GM12801 (cell line): ENCODE data around the gene ZBTB43.

ENCODE experiments used
- TF ChIP-seq, protein P1 (sequence below): IDR thresholded peaks from one replicate; pipeline ENCODE4 v1.5.1; 2011; ENCODE audit warnings: control low read depth; ENCODE audit not compliant: insufficient read length; ENCODE audit errors: extremely low read depth

Gene ZBTB43

DNA sequence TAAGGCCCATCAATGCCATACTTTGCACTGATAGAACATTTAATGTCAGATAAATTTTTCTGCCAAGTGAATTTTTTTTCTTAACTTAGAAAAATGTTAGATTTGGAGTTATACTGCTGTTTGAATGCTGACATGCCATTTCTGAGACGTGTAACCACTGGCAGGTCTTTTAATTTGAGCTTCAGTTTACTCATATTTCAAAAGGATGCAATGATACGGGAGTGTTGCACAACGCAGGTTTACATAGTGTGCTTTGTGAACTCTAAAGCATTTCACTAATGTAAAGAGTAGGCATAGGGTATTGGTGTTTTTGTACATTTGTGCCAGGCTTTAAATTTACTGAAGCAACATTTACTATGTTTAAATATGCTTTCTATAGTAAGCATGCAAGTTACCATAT, 4.2 kb downstream of the ZBTB43 start:
- TF ChIP-seq, protein P1, sequence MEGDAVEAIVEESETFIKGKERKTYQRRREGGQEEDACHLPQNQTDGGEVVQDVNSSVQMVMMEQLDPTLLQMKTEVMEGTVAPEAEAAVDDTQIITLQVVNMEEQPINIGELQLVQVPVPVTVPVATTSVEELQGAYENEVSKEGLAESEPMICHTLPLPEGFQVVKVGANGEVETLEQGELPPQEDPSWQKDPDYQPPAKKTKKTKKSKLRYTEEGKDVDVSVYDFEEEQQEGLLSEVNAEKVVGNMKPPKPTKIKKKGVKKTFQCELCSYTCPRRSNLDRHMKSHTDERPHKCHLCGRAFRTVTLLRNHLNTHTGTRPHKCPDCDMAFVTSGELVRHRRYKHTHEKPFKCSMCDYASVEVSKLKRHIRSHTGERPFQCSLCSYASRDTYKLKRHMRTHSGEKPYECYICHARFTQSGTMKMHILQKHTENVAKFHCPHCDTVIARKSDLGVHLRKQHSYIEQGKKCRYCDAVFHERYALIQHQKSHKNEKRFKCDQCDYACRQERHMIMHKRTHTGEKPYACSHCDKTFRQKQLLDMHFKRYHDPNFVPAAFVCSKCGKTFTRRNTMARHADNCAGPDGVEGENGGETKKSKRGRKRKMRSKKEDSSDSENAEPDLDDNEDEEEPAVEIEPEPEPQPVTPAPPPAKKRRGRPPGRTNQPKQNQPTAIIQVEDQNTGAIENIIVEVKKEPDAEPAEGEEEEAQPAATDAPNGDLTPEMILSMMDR = no peak

DNA sequence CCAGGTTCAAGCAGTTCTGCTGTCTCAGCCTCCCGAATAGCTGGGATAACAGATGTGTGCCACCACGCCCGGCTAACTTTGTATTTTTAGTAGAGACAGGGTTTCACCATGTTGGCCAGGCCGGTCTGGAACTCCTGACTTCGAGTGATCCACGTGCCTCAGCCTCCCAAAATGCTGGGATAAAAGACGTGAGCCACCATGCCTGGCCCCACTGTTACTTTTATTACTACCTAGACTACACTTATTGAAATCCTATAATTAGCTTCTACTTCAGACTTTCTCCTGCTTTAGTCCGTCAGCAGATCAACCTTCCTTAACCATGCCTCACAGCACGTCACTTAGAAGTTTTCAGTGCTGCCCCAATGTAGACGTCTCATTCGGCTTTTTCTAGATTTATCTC, 8.2 kb downstream of the ZBTB43 start:
- TF ChIP-seq, protein P1 = no peak

DNA sequence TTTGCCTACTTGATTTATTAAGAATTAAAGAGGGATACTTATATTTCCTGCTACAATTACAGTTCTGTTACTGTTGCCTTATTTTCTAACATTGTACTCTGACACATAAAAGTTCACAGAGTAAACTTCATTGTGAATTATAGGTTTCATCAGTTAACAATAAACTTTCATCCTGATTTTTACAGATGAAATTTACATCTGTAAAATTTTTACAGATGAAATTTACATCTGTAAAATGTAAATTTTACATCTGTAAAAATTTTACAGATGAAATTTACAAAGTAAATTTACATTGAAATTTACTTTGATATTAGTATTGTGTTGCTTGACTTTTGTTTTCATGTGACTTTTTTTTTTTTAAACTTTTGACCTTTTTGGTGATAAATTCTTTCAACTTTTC, 9.3 kb downstream of the ZBTB43 start:
- TF ChIP-seq, protein P1 = no peak

DNA sequence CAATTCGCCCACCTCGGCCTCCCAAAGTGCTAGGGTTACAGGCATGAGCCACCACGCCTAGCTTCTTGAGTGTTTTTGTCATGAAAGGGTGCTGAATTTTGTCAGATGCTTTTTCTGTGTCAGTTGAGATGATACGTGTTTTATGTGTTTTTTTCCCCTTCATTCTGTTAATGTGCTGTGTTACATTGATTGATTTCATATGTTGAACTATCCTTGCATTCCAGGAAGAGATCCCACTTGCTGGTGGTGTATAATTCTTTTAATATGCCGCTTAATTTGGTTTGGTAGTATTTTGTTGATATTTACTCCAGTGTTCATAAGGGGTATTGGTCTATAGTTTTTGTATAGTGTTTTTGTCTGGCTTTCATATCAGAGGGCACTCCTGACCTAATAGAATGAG, 13.6 kb downstream of the ZBTB43 start:
- TF ChIP-seq, protein P1 = no peak

DNA sequence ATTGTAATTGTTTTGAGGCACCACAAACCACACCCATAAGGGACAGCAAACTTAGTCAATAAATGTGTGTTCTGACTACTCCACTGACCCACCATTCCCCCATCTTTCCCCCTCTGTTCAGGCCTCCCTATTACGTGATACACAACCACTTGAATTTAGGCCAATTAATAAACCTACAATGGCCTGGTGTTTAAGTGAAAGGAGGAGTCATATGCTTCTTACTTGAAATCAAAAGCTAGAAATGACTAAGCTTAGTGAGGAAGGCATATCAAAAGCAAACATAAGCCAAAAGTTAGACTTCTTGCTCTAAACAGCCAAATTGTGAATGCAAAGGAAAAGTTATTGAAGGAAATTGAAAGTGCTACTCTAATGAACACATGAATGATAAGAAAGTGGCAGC, 14.6 kb downstream of the ZBTB43 start:
- TF ChIP-seq, protein P1 = no peak

DNA sequence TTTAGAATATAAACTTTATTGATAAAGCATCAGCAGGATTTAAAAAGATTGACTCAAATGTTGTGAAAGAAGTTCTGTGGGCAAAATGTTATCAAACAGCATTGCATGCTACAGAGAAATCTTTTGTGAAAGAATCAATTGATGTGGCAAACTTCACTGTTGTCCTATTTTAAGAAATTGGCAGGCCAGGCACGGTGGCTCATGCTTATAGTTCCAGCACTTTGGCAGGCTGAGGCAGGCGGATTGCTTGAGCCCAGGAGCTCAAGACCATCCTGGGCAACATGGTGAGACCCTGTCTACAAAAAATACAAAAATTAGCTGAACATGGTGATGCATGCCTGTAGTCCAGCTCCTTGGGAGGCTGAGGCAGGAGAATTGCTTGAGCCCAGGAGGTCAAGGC, 17.4 kb downstream of the ZBTB43 start:
- TF ChIP-seq, protein P1 = no peak

DNA sequence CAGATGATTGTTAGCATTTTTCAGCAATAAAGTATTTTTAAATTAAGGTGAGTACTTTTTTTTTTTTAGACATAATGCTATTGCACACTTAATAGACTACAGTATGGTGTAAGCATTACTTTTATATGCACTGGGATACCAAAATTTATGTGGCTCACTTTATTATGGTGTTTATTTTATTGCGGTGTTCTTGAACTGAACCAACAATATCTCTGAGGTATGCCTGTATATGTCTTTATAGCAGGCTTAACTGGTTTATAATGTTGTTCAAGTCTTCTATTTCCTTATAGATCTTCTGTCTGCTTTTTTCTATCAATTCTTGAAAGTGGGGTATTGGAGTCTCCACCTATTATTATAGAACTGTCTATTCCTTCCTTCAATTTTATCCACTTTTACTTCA, 18.0 kb downstream of the ZBTB43 start:
- TF ChIP-seq, protein P1 = no peak

DNA sequence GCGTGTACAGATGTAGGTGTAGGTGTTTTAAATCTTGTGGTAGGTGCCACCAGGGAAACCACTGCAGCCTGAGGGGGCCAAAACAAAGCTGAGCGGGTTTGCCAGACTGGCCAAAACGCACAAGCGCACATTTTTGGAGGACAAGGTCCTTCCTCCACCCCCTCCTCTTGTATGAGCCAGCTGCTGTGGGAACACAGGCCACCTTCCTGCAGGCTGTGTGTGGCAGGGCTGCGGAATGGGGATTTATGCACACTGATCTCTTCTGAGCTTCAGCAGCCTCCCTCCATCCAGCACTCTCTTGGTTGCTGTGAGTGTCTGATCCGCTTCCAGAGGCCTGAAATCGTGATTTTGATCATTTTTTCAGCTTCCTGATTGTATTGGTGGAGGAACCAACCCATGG, 22.4 kb downstream of the ZBTB43 start:
- TF ChIP-seq, protein P1 = no peak
